Stimulated activated CD8-positive, alpha-beta memory T cell treated with anti-CD3 and anti-CD28 coated beads, Interleukin-15, amount 100 ng/mL, for 4 hours (primary cell): ENCODE results near the gene PPP2R5E.

Source experiments
- DNase-seq, 2 donors: peaks; one replicate each; pipeline ENCODE4 v3.0.0-alpha.2; 2020; ENCODE audit warnings: low read depth in 2 of 2

Gene PPP2R5E

GRCh38 chr14:63432888-63433552 lies 110.2 kb downstream of the PPP2R5E start:
- DNase-seq = no peak

DNA sequence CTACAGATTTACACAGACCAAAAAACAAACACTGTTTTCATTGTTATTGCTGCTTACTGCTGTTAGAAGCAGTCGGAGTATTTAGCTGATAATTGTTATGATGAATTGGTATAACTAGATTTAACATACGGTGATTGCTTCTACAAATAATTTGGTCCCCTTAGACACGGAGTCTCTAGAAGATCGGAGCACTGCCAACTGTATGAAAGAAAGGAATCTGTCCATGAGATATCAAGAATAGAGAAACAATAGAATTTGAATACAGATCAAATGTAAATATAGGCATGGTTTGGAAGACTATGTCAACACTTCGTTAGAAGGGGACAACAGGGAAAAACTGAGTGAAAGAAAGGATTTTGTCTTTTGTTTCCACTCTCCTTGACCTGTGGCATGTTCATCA lies 110.9 kb downstream of the PPP2R5E start:
- DNase-seq = no peak

- no peak for DNase-seq
Measured at GRCh38 chr14:63431466-63431865, 111.7 kb downstream of the PPP2R5E start.

DNA sequence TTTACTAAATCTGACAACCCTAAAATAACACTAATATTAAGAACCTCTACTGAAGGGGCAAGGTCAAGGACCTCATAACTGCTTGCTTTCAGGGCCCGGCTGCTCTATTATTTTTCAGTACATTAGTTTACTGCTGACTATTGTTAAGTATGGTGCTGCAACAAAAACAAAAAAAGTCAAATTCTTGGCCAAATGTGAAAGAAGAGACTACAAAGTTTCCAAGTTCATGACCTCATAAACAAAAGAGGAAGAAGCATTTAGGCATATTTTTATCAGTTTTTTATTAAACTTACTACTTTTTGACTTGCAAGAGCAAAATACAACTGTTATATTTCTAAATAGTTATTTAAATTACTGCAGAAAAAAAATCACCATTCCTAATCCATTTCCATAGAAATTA lies 114.7 kb downstream of the PPP2R5E start:
- no peak for DNase-seq

GRCh38 chr14:63426838-63427352 lies 116.3 kb downstream of the PPP2R5E start:
- DNase-seq = no peak

DNA sequence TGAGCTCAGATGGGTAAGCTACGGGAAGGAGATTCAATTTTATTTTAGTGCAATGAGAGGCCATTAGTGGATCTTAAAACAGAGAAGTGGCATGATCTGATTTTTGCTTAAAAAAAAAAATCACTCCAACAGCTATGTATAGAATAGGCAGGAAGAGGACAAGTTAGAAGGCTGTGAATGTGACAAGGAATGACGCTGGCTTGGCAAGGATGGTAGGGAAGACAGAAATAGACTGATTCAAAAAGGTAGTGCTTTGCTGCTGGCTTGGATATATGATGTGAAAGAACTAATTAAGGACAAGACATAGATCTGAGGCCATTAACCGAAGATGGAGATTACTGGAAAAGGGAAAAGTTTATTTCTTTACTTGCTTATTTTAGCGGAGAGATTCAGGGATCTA lies 119.3 kb downstream of the PPP2R5E start:
- no peak for DNase-seq

DNA sequence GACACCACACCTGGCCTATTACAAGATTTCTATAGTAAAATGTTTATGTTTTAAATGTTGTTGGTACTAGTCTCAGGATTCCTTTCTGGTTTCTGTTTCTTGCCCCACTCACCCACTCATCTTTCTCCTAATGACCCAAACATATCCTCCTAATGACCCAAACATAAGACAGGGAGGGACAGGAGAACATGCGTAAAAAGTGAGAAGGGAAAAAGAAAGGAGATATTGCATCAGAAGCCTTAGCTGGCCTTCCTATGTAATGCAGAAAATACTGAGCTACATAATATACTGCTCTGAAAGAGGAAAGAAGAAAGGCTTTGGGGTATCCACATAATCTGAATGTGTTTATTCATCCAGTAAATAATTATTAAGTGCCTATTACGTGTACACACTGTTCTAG lies 119.8 kb downstream of the PPP2R5E start:
- no peak for DNase-seq

GRCh38 chr14:63421919-63422318 lies 121.3 kb downstream of the PPP2R5E start:
- no peak for DNase-seq

DNA sequence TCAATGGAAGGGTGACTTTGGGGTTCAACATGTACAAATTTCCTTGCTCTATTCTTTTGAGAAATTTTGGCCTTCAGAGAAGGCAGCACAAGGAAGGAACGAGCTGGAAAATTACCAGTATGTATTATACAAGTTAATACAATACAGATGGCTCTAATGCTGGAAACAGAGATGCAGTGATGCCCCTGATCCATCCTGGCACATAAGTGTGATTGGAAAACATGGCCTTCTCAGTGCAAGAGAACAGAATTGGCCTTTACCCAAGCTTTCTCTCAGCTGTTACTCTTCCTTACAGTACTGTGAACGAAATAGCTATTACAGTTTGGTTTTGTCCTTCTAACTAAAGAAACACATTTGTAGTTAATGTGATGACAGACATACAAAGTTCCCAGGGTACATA lies 122.0 kb downstream of the PPP2R5E start:
- DNase-seq = no peak

DNA sequence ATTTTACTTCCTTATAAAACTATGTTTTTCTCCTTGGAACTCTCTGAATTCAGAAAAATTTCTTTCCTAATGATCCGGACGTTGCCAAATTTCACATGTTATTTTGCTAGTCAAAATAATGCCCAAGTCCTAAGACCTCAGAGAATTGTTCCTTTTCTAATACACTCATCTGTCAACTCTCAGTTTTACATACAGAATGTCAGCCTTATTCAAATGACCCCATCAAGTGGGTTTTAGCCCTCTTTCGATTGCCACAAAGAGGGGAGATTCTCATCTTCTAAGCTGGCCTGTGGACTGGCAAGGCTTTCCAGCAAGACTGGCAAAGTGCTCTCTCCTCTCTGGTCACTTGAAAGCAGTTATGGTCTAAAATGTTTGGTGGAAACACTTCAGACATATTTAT lies 125.2 kb downstream of the PPP2R5E start:
- DNase-seq = no peak

GRCh38 chr14:63413009-63413408 lies 130.2 kb downstream of the PPP2R5E start:
- DNase-seq = no peak

DNA sequence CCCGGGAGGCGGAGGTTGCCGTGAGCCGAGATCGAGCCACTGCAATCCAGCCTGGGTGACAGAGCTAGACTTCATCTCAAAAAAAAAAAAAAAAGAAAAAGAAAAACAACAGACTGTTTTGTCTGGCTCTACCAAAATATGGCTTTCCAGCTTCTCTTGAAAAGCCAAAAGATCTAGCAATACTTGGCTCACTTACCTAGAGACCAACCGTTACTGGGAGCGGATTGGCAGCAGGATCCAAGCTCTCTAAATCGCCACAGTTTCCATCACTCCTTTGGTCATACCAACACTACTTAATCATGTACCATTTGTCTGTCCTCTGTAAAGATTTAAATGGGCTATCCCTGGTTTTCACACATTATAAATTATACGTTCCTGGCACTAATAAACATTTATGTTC lies 136.8 kb downstream of the PPP2R5E start:
- DNase-seq = no peak

GRCh38 chr14:63405715-63406114 lies 137.5 kb downstream of the PPP2R5E start:
- no peak for DNase-seq

GRCh38 chr14:63404906-63405305 lies 138.3 kb downstream of the PPP2R5E start:
- DNase-seq = no peak

DNA sequence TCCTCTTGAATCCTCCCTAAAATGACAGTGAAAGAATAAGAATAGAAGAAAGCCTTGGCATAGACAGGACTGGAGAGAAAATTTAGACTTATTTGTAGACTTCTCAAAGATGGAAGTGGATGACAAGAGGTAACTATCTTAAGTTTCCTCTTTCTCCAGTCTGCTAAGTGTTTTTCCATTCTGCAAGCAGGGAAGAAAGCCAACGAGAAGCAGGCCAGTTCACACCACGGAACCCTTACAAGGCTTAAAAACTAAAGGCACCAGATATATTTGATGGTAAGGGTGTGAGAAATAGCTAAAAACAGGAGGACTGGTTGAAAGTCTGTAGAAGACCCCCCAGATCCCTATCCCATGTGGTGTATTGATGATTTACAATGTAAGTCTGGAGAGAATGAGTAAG lies 141.5 kb downstream of the PPP2R5E start:
- no peak for DNase-seq

- no peak for DNase-seq
Measured at GRCh38 chr14:63398952-63399351, 144.2 kb downstream of the PPP2R5E start.

GRCh38 chr14:63394841-63395240 lies 148.3 kb downstream of the PPP2R5E start:
- DNase-seq = no peak

GRCh38 chr14:63394432-63394831 lies 148.7 kb downstream of the PPP2R5E start:
- DNase-seq = no peak

GRCh38 chr14:63393012-63393411 lies 150.2 kb downstream of the PPP2R5E start:
- no peak for DNase-seq

DNA sequence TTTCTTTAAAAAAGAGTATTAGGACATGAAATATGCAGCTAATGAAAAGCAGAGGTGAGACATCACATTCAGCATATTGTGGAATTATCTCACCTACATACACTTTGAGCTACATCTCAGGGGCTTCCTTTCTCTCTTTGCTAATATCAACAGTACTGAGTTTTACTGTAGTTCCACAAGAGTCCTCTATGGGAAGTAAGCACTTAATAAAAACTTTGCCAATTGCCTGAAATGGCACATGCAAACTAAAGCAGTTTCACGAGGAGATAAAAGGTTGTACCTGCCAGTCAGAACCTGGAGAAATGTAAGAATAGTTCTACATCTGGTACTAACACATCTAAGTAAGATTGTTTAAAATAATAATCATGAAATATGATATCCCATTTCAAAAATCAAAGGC lies 150.9 kb downstream of the PPP2R5E start:
- no peak for DNase-seq

GRCh38 chr14:63388766-63389431 lies 154.3 kb downstream of the PPP2R5E start:
- peak; percentile 5 to 17 for DNase-seq

DNA sequence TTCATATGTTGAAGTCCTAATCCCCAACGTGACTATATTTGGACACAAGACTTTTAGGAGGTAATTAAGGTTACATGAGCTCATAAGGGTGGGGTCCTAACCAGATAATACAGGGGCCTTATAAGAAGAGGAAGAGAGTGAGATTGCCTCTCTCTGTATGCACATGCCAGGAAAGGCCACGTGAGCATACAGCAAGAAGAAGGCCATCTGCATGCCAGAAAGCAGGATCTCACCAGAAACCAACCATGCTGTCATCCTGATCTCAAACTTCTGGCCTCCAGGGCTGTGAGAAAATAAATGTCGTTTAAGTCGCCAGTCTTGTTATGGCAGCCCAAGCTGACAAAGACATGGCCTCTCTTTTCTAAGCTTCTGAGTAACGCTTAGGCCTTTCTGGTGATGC lies 155.5 kb downstream of the PPP2R5E start:
- no peak for DNase-seq

DNA sequence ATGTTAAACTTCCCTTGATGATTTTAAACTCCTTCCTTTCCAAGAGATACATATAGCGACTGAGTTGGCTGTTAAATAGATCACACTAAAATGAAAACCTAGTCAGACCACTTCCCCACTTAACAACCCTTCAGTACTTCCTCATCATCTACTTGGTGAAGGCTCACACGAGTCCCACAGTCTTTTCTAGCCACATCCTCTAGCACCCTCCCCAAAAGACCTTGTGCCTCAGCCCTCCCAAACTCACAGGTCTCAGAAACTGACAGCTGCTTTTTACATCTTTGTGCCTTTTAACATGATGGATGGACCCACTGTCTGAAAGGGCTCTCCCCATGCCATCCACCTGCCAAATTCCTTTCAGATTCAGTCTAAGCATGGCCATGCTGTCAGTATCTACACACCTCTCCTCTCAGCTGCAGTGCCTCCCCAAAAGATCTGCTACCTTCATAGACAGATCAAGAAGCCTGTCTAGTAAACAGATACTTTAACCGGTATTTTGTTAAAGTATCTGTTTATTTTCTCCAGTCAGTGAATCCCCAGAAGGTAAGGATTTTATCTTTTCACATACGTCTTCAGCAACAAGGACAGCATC lies 159.3 kb downstream of the PPP2R5E start:
- peak in 1 of 2 donors; percentile 1 for DNase-seq
